AG10803 (cell line): ENCODE results near the gene FCHSD1.
A peak's percentile ranks its signal among the peaks of the same experiment; 100 is the strongest.

Experiments used
- DNase-seq: peaks from one replicate; pipeline ENCODE4 v3.0.0; 2010; ENCODE audit warnings: low read depth
- H3K4me3 ChIP-seq: 2 replicates; pipeline ENCODE4 v1.5.1; 2011; ENCODE audit warnings: mild to moderate bottlenecking, low read length, control low read depth
- CTCF ChIP-seq: conservative IDR thresholded peaks from 2 replicates; pipeline ENCODE4 v1.5.1; 2011; ENCODE audit warnings: mild to moderate bottlenecking, low read length, control low read depth, inconsistent platforms

Gene FCHSD1

GRCh38 chr5:141637123-141637766 lies 14.0 kb downstream of the FCHSD1 start:
- no peak for TF ChIP-seq CTCF
- H3K4me3 ChIP-seq: peak overlapping the region; percentile 99
- no peak for DNase-seq

- H3K4me3 ChIP-seq: peak within 1 kb of the TSS; percentile 99
- peak; percentile 85 for DNase-seq
- TF ChIP-seq CTCF: no peak
Observed at GRCh38 chr5:141636413-141637122, 14.7 kb downstream of the FCHSD1 start, which contains the start of the genes HDAC3 and RELL2. Gene HDAC3 (minus strand): TSS chr5:141636849. CDS start chr5:141636790, 59 bp downstream. Gene RELL2 (plus strand): TSS chr5:141636997. CDS start chr5:141638226, 1,229 bp downstream.

GRCh38 chr5:141636106-141636412 lies 15.2 kb downstream of the FCHSD1 start:
- peak overlapping the region; percentile 99 for H3K4me3 ChIP-seq
- no peak for TF ChIP-seq CTCF
- no peak for DNase-seq

- TF ChIP-seq CTCF: no peak
- peak overlapping the region; percentile 99 for H3K4me3 ChIP-seq
- DNase-seq: no peak
Observed at GRCh38 chr5:141635646-141636045, 15.6 kb downstream of the FCHSD1 start.

- H3K4me3 ChIP-seq: no peak overlapping the region
- TF ChIP-seq CTCF: no peak
- no peak for DNase-seq
Observed at GRCh38 chr5:141634720-141635119, 16.5 kb downstream of the FCHSD1 start.

GRCh38 chr5:141633871-141634561 lies 17.2 kb downstream of the FCHSD1 start:
- no peak for DNase-seq
- TF ChIP-seq CTCF: no peak
- H3K4me3 ChIP-seq: no peak overlapping the region

- DNase-seq: no peak
- no peak overlapping the region for H3K4me3 ChIP-seq
- TF ChIP-seq CTCF: no peak
Observed at GRCh38 chr5:141632650-141633049, 18.6 kb downstream of the FCHSD1 start.
